ENCODE results near the gene WDFY3.
"Not testable (repeated sequence)": the region's sequence is repeated elsewhere in the genome, so short reads cannot be mapped to it uniquely, and the experiment has no call there.

WDFY3 gene

DNA sequence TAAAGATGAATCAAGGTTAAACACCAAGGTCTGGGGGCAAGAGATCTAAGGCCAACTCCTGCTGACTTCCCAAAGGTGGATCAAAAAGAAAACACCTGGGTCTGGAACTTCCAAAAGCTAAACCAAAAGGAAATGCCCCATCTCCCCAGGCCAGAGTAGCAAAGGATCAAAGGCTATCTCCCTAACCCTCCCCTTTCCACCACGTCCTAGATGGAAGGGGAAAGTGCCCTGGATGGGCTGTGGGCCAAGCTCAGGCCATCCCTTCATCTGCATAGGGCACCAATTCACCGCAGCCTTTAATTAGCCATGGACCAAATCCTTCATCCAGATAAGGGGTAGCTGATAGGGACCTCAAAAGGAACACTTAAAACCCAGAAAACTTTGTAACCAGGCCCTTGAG lies 100.2 kb downstream of the WDFY3 start:
- no peak for DNase-seq (ENCODE audit: low read depth in 2 of 3, low spot score in 2 of 3)

DNA sequence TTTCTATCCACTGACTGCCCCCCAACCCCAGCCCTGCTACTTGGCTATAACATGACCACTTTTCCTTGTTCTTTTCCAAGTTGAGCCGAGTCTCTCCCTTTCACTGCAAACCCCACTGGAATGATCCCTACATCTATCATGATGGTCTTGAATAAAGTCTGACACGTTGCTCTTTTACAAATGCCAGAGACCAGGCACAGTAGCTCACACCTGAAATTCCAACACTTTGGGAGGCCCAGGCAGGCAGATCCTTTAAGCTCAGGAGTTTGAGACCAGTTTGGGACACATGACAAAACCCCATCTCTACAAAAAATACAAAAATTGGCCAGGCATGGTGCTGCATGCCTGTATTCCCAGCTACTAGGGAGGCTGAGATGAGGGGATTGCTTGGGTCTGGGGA lies 100.9 kb downstream of the WDFY3 start:
- DNase-seq (ENCODE audit: low read depth in 2 of 3, low spot score in 2 of 3): no peak

DNA sequence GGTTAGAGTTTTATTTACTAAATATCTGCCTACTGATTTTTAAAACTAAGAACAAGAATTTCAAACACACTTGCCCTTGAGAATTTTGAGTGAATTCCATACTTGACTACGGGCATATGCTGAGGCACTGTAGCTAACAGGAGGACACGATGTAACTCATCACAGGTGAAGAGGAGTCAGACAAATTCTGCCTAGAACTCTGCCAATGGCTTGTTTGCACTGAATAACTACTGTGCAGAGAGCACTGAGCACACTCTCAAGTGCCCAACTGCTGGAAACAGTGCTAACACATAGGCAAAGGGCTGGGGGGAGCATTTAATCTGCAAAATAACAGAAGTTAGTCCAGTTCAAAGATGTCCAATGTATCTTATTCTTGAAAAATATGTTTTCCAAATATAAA lies 104.4 kb downstream of the WDFY3 start:
- no peak for DNase-seq (ENCODE audit: low read depth in 2 of 3, low spot score in 2 of 3)

DNA sequence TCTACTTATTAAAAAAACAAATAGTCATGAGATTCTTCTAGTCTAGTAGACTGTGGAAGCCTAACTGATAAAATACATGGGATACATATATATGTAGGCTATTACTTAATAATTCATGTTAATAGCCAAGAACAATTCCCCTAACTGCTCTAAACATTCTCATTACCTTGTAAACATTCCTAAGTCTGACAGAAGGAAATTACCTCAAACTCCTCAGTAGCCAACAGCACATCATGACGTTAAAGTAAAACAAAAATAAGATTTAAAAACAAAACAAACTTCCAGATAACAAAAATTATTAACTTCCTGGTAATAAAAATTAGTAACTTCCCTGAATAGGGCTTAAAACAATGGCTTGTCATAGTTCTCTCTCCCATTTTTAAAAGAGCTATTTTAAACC lies 109.2 kb downstream of the WDFY3 start:
- no peak for DNase-seq (ENCODE audit: low read depth in 2 of 3, low spot score in 2 of 3)

DNA sequence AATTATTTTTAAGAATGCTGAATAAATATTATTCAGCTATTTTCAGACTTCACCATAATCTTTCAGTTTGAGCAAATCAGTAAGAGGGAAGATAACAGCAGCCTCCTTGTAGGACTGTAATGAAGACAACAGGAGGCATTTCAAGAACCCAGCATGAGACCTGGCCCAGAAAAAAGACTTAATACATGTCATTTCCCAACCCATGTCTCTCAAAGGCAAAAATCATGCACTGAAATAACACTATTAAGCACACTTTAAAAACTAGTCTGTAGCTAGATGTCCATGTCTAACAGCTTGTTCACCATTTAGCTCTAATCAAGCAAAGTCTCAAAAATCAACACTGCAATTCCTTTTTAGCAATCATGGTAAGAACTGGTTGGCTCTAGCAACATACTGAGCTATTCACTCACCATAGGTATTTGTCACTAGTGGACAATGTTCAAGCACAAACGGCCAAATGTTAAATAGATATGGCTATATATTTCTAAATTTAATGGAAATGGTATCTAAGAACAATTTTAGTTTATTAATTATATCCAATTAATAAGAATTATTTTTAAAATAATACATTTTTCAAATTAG lies 109.9 kb downstream of the WDFY3 start:
- DNase-seq (ENCODE audit: low read depth in 2 of 3, low spot score in 2 of 3): no peak

DNA sequence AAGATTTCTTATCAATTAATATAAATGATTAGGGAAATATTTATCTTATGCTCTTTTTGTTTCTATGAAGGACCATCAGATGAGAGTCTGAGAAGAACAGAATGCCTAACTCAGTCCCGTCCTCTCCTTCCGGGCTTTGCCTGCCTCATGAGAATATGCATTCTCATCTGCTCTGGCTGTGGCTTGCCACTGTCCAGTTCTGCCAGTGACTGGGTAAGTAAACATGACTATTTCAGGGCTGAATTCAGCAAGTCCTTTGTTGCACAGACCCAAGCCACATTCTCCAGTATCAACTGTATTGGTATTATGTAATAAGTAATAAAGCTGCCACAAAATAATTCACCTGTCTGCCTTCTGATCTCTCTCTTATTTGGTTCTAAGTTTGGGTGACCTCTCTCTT lies 110.7 kb downstream of the WDFY3 start:
- DNase-seq (ENCODE audit: low read depth in 2 of 3, low spot score in 2 of 3): no peak

DNA sequence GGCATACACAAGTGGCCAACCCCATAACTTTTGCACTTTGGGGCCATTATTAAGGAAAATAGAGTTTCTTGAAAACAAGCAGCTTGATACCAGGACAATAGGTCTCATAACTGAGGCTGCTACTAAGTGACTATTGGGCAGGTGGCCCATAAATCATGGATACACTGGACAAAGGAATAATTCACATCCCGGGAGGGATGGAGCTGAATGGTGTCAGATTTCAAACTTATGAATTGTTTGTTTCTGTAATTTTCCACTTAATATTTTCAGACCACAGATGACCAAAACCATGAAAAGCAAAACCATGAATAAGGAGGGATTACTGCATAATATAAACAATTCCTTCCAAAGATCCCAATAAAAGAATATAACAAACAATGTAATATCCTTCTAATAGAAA lies 114.4 kb downstream of the WDFY3 start:
- no peak for DNase-seq (ENCODE audit: low read depth in 2 of 3, low spot score in 2 of 3)

DNA sequence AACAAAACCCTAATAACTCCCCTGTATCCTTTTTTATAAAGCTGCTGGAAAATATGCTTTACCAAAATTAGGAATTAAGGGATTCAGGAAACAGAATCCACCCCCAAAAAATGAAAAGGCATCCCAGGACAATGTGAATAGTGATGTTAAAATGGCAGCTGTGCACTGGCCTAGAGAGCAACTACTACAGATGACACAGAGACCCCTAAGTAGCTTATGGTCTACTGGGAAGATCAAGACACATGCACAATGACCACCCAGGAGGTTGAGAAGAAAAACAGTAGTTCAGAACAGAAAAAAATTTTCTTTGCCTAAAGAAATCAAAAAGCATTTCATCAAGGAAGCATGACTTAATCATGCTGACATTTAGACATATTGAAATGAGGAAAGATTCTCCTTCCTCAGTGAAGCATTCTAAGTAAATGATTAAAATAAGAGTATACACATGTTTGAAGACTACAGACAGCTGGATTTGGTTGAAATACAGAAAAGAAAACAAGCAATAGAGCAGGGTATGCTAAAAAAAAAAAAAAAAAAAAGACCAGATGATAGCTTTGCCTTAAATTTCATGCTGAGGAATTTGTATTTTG lies 117.3 kb downstream of the WDFY3 start:
- DNase-seq (ENCODE audit: low read depth in 2 of 3, low spot score in 2 of 3): no peak

DNA sequence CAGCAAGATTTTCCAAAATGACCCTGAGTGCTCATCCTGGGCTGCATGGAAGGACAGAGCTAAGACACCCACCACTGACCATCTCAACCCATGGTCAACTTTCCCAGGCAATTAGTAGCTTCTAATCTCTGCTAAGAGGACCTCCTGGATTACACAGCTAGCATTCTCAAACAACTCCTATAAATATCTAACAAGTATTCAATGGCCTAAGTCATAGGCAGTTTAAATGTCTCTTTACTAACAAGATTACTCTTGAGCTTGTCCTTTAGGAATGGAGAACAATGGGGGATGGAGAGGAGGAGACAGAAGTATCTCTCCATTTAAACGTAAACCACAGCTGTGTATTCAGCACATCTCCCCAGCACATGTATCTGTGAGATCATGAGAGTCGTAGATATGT lies 118.1 kb downstream of the WDFY3 start:
- DNase-seq (ENCODE audit: low read depth in 2 of 3, low spot score in 2 of 3): no peak

DNA sequence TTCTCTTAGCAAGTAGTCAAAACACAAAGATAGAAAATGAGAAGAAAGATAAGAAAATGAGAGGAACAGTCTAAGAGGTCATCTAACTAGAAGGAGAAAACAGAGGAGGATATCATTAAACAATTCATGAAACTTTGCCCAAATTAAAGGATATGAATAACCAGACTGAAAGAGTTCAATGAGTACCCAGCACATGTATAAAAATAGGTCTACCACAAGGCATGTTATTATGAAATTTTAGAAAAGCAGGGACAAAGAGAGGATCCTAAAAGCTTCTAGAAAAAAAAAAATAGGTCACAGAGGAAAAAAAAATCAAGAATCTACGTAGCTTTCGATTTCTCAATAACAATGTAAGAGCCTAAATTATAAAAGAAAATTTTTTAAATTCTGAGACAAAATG lies 118.5 kb downstream of the WDFY3 start:
- DNase-seq (ENCODE audit: low read depth in 2 of 3, low spot score in 2 of 3): no peak

DNA sequence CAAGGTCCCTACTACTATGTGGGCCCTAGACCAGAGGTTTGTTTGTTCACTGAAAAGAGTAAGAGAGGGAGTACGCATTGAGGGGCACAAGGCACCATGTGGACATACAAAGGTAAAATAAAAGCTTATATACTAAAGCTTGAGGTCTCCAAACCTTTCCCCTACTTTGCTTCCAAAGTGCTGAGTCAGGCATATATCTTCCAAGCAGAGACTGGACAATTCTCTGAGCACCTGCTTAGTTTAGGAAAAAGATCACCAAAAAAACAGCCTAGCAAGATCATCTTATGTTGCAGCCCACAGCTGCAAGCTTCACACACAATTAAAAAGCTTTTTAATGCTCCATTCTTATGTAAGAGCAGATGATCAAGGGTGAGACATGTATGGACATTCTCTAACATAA lies 119.5 kb downstream of the WDFY3 start:
- no peak for DNase-seq (ENCODE audit: low read depth in 2 of 3, low spot score in 2 of 3)

DNA sequence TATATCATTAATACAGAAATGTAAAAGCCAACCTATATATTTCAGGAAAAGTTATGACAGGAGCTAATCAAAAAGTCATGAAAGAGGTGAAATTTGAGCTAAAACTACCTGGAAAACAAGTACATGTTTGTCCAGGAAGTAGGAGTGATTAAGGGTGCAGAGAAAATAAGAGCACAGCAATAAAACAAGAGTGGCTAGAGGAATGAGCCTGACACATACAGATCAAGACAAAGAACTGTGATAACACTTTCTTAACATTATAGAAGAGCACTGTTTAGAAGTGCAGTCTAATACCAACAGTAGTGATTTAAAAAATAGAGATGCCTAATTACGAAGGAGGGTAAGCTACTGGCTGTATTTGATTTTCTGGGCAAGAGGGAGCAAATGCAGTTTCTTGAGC lies 125.1 kb downstream of the WDFY3 start:
- no peak for DNase-seq (ENCODE audit: low read depth in 2 of 3, low spot score in 2 of 3)

DNA sequence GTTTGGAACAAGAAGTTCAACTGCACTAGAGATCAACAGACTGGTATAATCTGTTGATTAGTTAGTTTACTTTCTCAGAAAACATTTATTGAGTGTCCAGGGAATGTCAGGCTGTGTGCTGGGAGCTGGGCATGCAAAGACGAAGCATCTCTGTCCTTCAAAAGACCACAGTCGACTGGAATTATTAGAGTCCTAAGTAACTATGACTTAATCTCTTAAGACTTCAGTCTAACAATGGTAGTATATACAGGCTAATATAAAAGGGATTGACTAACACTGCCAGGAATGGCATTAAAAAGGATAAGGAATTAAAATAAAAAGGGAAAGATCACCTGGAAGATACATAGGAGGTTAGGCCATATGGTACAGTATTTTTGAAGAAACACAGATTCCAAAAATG lies 128.7 kb downstream of the WDFY3 start:
- no peak for DNase-seq (ENCODE audit: low read depth in 2 of 3, low spot score in 2 of 3)

DNA sequence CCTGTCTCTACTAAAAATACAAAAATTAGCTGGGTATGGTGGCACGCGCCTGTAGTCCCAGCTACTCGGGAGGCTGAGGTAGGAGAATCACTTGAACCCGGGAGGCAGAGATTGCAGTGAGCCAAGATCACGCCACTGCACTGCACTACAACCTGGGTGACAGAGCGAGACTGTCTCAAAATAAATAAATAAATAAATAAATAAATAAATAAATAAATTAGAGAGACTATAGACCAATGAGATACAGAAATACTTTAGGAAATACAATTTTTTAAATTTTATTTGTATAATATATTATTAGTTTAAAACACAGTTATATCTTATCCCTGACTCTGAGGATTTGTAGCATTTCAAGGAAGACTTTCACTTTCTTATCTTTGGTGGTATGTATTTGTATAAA lies 136.9 kb downstream of the WDFY3 start:
- DNase-seq (ENCODE audit: low read depth in 2 of 3, low spot score in 2 of 3): not testable (repeated sequence)

DNA sequence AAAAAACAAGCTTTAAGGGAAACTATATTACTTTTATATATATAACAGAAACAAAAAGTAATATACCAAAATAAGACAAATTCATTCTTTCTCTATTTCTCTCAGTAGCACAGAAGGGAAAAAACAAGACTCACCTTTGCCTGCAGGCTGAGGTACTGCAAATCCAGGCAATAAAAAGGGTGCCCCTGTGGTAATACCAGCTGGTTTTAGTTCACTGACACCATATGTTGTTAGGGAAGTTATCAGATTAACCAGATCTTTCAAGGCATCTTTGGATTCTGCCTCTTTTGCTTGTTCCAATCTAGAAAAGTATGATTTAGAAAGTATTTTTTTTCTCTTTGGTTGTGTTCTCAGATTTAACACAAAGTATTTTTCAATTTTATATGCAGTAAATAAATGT lies 139.8 kb downstream of the WDFY3 start:
- DNase-seq (ENCODE audit: low read depth in 2 of 3, low spot score in 2 of 3): no peak

DNA sequence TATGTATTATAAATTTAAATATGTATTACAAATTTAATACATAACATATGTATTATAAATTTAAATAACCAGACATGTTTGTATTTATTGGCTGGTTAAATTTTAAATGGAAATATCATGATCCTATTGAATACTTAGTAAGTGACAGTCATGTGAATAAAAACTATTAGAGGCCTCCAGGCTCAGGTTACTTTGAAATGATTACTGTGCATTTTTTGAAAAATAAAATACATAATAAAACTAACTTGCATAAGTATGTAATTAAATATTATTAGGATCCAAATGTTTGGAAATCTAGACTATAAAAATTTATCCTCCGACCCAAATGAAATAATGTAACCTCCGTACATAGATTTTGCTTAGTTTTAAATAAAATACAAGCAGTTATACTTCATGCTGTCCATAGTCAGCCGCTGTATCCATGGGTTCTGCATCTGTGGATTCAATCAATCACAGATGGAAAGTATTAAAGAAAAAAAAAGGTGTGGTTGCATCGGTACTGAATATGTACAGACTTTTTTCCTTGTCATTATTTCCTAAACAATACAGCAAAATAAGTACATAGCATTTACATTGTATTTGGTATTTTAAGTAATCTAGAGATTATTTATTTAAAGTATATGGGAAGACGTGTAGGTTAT lies 140.7 kb downstream of the WDFY3 start:
- no peak for DNase-seq (ENCODE audit: low read depth in 2 of 3, low spot score in 2 of 3)

DNA sequence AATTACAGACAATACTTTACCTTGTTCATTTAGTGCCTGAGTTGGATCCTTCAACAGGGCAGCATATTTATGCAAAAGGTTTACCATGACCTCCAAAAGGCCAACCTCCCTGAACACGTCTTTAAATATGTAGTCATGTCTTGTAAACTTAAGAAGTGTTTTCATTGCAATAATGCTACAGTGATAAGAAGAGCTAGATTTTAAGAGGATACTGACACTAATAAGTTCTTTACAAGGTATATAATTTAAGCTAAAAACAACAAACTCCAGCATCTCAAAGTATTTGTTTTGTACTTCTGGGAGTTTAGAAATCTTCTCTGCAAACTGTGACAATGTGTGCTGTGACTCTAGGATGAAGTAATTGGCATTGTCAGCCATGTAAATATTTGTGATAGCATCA lies 145.4 kb downstream of the WDFY3 start:
- DNase-seq (ENCODE audit: low read depth in 2 of 3, low spot score in 2 of 3): no peak

DNA sequence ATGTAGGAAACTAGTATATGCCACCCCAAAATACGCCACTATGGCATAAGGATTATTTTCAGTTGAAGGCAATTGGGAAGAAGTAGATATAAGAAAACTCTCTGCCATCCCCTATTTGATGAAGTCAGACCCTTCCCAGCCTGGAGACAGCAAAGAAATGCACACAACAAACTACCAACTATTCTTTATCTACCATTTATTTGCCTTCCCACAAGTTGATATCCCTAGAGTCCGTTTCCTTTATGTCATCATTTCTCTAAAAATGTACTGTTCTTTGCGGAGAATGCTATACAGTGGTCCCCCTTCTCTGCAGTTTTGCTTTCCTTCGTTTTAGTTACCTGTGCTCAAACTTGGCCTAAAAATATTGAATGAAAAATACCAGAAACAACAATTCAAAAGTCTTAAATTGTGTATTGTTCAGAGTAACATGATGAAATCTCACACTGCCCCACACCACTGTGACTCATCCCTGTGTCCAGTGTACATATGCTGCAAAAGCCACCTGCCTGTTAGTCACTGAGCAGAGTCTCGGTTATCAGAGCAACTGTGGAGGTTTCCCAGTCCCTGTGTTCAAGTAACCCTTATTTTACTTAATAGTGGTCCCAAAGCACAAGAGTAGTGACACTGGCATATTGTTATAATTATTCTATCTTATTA lies 152.3 kb downstream of the WDFY3 start:
- DNase-seq (ENCODE audit: low read depth in 2 of 3, low spot score in 2 of 3): no peak

DNA sequence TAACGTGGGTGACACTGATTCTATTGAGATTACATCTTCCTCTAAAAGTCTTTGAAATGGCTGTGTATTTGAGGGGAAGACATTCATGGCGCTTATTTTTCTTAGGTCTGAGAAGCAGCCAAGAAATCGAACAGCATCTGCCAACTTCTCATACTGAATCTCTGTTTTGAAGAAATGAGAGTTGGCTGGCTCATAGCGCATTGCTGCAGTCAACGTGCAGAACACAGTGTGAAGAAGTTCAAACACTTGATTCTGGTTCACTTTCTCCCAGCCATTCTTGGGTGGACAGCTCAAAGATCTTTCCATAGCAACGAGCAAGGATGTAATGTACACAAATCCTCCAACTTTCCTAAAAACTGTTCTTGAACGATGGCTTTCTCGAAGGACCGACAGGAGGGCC lies 156.5 kb downstream of the WDFY3 start:
- no peak for DNase-seq (ENCODE audit: low read depth in 2 of 3, low spot score in 2 of 3)

DNA sequence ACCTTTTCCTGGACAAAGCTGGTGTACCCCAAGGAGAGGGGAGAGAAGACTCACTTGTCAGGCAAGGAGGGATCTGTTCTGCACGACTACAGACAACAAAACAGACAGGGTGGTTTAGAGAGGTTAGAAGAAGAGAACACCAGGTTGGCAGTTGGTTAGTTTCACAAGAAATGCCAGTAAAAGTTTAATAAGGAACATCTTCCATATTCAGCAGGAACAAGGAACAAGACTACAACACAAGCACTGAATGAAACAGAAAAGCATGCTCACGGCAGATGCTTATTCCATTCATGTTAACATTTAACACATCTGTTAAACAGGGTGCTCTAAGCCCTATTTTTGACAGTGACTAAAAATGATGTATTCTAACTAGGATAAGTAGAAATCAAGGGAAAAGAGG lies 158.2 kb downstream of the WDFY3 start:
- DNase-seq (ENCODE audit: low read depth in 2 of 3, low spot score in 2 of 3): no peak

DNA sequence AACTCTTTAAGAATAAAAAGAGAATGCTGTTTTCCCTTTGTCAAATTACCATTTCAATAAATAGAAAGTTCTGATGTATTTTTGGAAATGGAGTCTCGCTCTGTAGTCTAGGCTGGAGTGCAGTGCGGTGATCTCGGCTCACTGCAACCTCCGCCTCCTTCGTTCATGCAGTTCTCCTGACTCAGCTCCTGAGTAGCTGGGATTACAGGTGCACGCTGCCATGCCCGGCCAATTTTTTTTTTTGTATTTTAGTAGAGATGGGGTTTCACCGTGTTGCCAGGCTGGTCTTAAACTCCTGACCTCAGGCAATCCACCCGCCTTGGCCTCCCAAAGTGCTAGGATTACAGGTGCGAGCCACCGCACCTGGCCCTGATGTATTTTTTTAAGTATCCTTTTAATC lies 159.9 kb downstream of the WDFY3 start:
- not testable (repeated sequence) for DNase-seq (ENCODE audit: low read depth in 2 of 3, low spot score in 2 of 3)

DNA sequence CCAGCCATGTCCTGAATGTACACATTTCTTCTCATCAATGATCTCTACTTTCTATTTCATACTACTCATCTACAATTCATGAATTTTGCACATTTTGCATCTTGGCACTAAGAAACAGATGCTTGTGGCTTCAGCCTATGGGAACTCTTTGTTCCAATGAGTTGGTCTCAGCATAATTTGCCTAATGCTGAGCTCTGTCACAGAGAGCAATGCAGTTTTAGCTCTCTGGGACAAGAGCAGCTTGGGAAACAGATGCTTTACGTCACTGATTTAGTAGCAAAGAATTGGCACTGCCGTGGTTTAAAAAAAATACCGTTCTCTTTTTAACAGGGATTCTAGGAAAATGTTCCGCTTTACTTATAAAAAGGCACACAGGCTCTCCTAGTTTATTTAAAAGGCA lies 162.4 kb downstream of the WDFY3 start:
- no peak for DNase-seq (ENCODE audit: low read depth in 2 of 3, low spot score in 2 of 3)

DNA sequence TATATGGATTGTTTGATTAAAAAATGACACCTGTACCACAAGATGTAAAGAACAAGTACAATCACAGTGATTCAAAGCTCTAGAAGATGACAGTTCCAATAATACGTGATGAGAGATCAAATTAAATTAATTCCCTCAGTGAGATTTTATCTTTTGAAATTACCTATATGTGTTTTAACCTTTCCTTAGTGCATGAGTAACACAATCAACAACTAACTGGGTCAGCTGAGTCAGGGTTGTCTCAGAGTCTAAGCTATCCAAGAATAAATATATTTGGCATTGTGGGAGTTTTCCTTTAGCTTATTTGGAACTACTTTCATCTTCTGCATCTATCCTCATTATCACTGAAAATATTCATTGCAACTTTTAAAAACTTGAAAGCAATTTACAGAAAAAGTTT lies 162.8 kb downstream of the WDFY3 start:
- DNase-seq (ENCODE audit: low read depth in 2 of 3, low spot score in 2 of 3): no peak
